Naive B cell (primary cell): ENCODE results near the gene BIK. TPM values are rescaled to one million over a fixed set of nuclear protein-coding genes. Genes with fewer than 3 reads are reported as not detected.

Experiments used
- ATAC-seq, 2 donors: fragments of 150-1000 bp; cut with Tn5 transposase; 2 replicates each; pipeline ENCODE4 v1.10.0; 2021; ENCODE audit warnings: low read depth in 2 of 2, mild to moderate bottlenecking in 2 of 2, moderate library complexity in 2 of 2
- DNase-seq: peaks from one replicate; pipeline ENCODE4 v3.0.0; 2022
- H3K27ac Mint-ChIP-seq, 6 donors: one replicate each; pipeline ENCODE4 v1.8.0; 2020 to 2022; ENCODE audit warnings: mild to moderate bottlenecking in 6 of 6, mixed read lengths in 6 of 6, moderate library complexity in 5 of 6, inconsistent platforms in 2 of 6
- H3K27me3 Mint-ChIP-seq, 3 donors: one replicate each; pipeline ENCODE4 v1.8.0; 2021 to 2022; ENCODE audit warnings: mixed read lengths in 3 of 3, mild to moderate bottlenecking in 1 of 3
- H3K36me3 Mint-ChIP-seq, 2 donors: one replicate each; pipeline ENCODE4 v1.8.0; 2020 to 2022; ENCODE audit warnings: mixed read lengths in 2 of 2, inconsistent platforms in 1 of 2, mild to moderate bottlenecking in 1 of 2
- H3K4me1 Mint-ChIP-seq, 3 donors: one replicate each; pipeline ENCODE4 v1.8.0; 2020 to 2022; ENCODE audit warnings: mixed read lengths in 3 of 3, inconsistent platforms in 1 of 3, mild to moderate bottlenecking in 1 of 3, moderate library complexity in 1 of 3
- H3K4me3 Mint-ChIP-seq, 8 donors: one replicate each; pipeline ENCODE4 v1.8.0; 2020 to 2022; ENCODE audit warnings: mild to moderate bottlenecking in 8 of 8, mixed read lengths in 8 of 8, moderate library complexity in 8 of 8, inconsistent platforms in 2 of 8
- H3K9me3 Mint-ChIP-seq, 7 donors: one replicate each; pipeline ENCODE4 v1.8.0; 2020 to 2022; ENCODE audit warnings: mixed read lengths in 7 of 7, mild to moderate bottlenecking in 5 of 7, inconsistent platforms in 2 of 7, moderate library complexity in 1 of 7
- polyA plus RNA-seq, 6 donors: library from polyadenylated mRNA; unstranded; fragments of 300-500 nt; fragmentation: Illumina TruSeq; gene quantifications; one replicate each; pipeline ENCODE4 v1.2.3, GENCODE V29; 2021; ENCODE audit warnings: low read depth in 6 of 6

BIK gene, protein sequence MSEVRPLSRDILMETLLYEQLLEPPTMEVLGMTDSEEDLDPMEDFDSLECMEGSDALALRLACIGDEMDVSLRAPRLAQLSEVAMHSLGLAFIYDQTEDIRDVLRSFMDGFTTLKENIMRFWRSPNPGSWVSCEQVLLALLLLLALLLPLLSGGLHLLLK
- polyA plus RNA-seq, result under 1 TPM in 3 of 6 donors, not detected in 3; 0.49 to 0.86 (median 0.78) TPM

DNA sequence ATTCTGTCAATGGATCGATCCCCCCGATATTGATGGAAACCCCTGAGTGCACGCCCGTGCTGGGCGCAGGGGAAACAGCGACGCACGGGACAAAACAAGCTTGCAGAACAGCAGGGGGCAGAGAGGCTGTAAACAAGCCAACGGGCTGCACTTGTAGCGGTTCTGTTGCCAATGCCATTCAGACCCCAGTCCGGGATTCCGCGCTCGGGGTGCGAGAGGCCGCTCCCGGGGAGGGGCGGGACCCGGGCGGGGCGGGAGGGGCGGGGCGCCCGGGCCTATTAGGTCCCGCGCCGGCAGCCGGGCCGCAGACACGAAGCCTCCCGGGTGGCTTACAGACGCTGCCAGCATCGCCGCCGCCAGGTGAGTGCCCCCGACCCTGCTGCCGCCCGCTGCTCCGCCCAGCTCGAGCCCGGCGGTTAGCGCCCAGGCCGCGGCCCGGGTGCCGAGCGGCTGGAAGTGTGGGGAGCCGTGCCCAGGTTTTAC is at the start of gene BIK:
Gene BIK (plus strand): TSS at position 307 of the 483 bp plus-strand sequence. CDS start 13,273 bp downstream, outside the sequence.
- ATAC-seq (peak; percentile 59 to 62), DNase-seq (peak; percentile 35)
- Mint-ChIP-seq H3K27ac (no peak within 1 kb of the TSS), H3K4me3 (peak within 1 kb of the TSS; percentile 70 to 90 (median 86)), H3K27me3 (peaks cover 33 to 66% (median 37%) of the 10 kb centered on the region in 3 donors), H3K9me3 (no peaks in the 10 kb centered on the region), H3K4me1 (peaks cover 9 to 17% (median 17%) of the 10 kb centered on the region in 3 donors), H3K36me3 (no peaks in the 10 kb centered on the region)

- Mint-ChIP-seq H3K4me3 (no peak overlapping the region), H3K27ac (no peak overlapping the region), H3K9me3 (no peaks in the 10 kb centered on the region), H3K27me3 (no peaks in the 10 kb centered on the region), H3K36me3 (peaks cover 5 to 8% of the 10 kb centered on the region in 2 donors), H3K4me1 (no peaks in the 10 kb centered on the region)
- ATAC-seq (no peak), DNase-seq (no peak)
These were observed 44.4 kb upstream of the BIK start for GRCh38 chr22:43066134-43066533.

DNA sequence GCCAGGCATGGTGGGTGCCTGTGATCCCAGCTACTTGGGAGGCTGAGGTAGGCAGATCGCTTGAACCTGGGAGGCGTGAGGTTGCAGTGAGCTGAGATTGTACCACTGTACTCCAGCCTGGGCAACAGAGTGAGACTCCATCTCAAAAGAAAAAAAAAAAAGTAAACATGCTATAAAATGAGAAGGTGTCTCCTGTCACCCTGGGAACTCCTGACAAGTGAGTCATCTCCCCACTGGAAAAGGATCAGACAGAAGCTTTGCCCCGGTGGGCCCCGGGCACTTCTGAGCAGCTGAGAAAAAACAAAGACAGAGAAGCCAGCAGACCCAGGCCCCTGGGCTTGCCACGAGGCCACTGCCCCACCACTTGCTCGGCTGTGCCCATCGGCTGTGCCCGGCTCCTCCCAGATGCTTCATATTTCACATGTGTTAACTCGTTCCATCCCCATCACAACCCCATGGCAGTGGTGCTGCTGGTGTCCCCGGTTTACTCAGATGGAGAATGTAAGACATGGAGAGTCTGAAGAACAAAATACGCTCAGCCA is 43.6 kb upstream of the BIK start:
- H3K4me1 Mint-ChIP-seq, result no peaks in the 10 kb centered on the region
- no peaks in the 10 kb centered on the region for H3K9me3 Mint-ChIP-seq
- peaks cover 5 to 8% of the 10 kb centered on the region in 2 donors for H3K36me3 Mint-ChIP-seq
- H3K4me3 Mint-ChIP-seq, result no peak overlapping the region
- H3K27me3 Mint-ChIP-seq, result no peaks in the 10 kb centered on the region
- H3K27ac Mint-ChIP-seq, result peak overlapping the region in 1 of 6 donors; percentile 69
- no peak for ATAC-seq
- no peak for DNase-seq

GRCh38 chr22:43077121-43077877 is 33.3 kb upstream of the BIK start:
- no peak overlapping the region for H3K4me3 Mint-ChIP-seq
- no peak overlapping the region for H3K27ac Mint-ChIP-seq
- ATAC-seq (no peak), DNase-seq (no peak)
- peaks cover 0 to 7% (median 6%) of the 10 kb centered on the region in 3 donors for H3K4me1 Mint-ChIP-seq
- H3K36me3 Mint-ChIP-seq, result no peaks in the 10 kb centered on the region
- H3K9me3 Mint-ChIP-seq, result no peaks in the 10 kb centered on the region
- no peaks in the 10 kb centered on the region for H3K27me3 Mint-ChIP-seq

- Mint-ChIP-seq H3K9me3 (no peaks in the 10 kb centered on the region), H3K4me3 (peak overlapping the region in 1 of 8 donors; percentile 24), H3K36me3 (no peaks in the 10 kb centered on the region), H3K27me3 (no peaks in the 10 kb centered on the region), H3K27ac (no peak overlapping the region), H3K4me1 (peaks cover 0 to 7% (median 6%) of the 10 kb centered on the region in 3 donors)
- no peak for ATAC-seq
- no peak for DNase-seq
These were observed 32.0 kb upstream of the BIK start for GRCh38 chr22:43078522-43078921.

- ATAC-seq (no peak), DNase-seq (no peak)
- Mint-ChIP-seq H3K4me3 (no peak overlapping the region), H3K27ac (no peak overlapping the region), H3K9me3 (no peaks in the 10 kb centered on the region), H3K4me1 (peaks cover 0 to 7% (median 6%) of the 10 kb centered on the region in 3 donors), H3K36me3 (no peaks in the 10 kb centered on the region), H3K27me3 (no peaks in the 10 kb centered on the region)
These were observed 30.8 kb upstream of the BIK start for GRCh38 chr22:43079742-43080141.

- H3K4me3 Mint-ChIP-seq, result no peak overlapping the region
- H3K36me3 Mint-ChIP-seq, result peaks cover 0 to 5% of the 10 kb centered on the region in 2 donors
- DNase-seq (no peak), ATAC-seq (no peak)
- no peaks in the 10 kb centered on the region for H3K9me3 Mint-ChIP-seq
- peaks cover 0 to 7% (median 6%) of the 10 kb centered on the region in 3 donors for H3K4me1 Mint-ChIP-seq
- no peaks in the 10 kb centered on the region for H3K27me3 Mint-ChIP-seq
- peak overlapping the region in 1 of 6 donors; percentile 86 for H3K27ac Mint-ChIP-seq
These were observed 29.9 kb upstream of the BIK start for GRCh38 chr22:43080616-43081015.

- Mint-ChIP-seq H3K4me1 (peaks cover 5 to 14% (median 6%) of the 10 kb centered on the region in 3 donors), H3K27ac (no peak overlapping the region), H3K4me3 (no peak overlapping the region), H3K27me3 (no peaks in the 10 kb centered on the region), H3K9me3 (no peaks in the 10 kb centered on the region), H3K36me3 (peaks cover 0 to 6% of the 10 kb centered on the region in 2 donors)
- ATAC-seq (no peak), DNase-seq (no peak)
These were observed 28.6 kb upstream of the BIK start for GRCh38 chr22:43081968-43082367.

DNA sequence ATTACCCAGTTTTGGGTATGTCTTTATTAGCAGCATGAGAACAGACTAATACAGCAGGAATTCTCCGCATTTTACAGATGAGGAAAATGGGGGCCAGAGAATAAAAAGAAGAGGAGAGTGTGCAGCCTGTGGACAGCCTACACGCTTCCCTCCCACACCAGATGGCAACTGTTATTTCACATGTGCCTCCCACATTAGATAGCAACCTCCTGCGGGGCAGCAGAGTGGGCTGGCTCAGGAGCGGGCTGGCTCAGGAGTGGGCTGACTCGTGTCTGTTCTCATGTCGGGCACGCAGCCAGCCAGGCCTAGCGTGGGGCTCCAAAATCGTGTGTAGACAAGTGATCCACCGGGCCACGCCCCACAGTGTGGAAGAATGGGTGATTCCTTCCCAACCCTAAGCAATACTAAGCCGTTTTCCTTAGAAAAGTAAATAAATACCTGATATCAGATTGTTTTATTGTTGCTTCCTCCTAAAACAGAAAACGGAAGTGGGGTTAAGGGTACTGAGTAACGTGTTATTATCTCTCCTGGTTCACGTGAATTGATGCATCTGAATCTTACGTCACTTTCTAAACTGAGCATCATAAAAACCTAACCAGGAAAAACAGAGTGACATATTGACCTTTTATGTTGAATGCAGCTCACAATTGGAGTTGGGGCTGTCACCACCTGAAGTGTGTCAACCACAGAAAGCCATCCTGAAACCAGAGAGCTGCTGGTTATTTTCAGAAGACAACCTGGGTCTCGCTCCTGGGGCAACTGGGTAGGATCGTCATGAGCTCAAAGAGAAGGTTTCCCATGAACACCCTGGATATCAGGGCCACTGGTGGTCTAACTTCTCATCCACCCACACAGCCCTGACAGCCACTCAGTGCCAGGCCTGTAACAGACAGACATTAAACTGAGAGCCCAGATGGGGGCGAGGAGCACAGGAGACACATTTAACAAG is 24.6 kb upstream of the BIK start:
- Mint-ChIP-seq H3K36me3 (peaks cover 0 to 6% of the 10 kb centered on the region in 2 donors), H3K9me3 (no peaks in the 10 kb centered on the region), H3K4me3 (peak overlapping the region in 4 of 8 donors; percentile 5 to 63 (median 52)), H3K4me1 (peaks cover 12 to 17% (median 17%) of the 10 kb centered on the region in 3 donors), H3K27ac (peak overlapping the region in 1 of 6 donors; percentile 12), H3K27me3 (no peaks in the 10 kb centered on the region)
- ATAC-seq, result no peak
- DNase-seq, result no peak

GRCh38 chr22:43088627-43088983 is 21.9 kb upstream of the BIK start:
- H3K4me3 Mint-ChIP-seq, result peak overlapping the region; percentile 87 to 93 (median 88)
- no peak for ATAC-seq
- peaks cover 12 to 22% (median 17%) of the 10 kb centered on the region in 3 donors for H3K4me1 Mint-ChIP-seq
- no peaks in the 10 kb centered on the region for H3K27me3 Mint-ChIP-seq
- DNase-seq, result no peak
- peak overlapping the region in 3 of 6 donors; percentile 16 to 50 (median 49) for H3K27ac Mint-ChIP-seq
- H3K36me3 Mint-ChIP-seq, result peaks cover 0 to 6% of the 10 kb centered on the region in 2 donors
- no peaks in the 10 kb centered on the region for H3K9me3 Mint-ChIP-seq

DNA sequence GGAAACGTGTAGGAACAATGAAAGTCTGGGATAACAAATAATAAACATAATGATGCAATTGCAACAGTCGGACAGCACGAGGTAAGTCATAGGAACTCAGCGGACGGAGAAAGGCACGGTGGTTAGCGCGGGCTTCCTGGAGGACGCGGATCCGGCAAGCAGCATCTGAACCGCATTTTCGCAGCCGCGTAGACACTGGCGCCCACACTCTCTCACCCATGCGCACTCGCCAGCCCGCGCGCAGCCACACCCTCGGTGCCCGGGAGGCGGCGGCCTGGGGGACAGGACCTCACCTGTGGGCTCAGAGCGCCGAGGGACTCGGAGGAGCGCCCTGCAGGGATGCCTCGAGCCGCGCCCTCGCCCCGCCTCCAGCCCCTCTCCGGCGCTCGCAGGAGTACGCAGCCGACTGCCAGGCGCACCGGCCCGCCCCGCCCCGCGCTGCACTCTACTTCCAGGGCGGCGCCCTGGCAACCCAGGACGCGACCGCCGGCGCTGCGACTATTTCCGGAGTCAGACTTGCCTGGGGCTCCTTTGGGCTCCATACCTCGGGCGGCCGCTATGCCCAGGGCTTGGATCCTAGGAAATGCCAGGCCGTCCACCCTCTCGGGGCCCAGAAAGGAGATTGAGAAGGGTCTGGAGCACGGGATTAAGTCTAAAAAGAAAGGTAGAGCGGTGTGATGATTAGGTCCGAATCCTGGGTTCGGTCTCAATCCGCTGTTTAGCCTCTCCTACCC is 21.4 kb upstream of the BIK start, which contains the start of gene TTLL1:
Gene TTLL1 (minus strand): TSS at position 408 of the 734 bp plus-strand sequence. CDS start 13,805 bp downstream, outside the sequence.
- Mint-ChIP-seq H3K27me3 (no peaks in the 10 kb centered on the region), H3K9me3 (no peaks in the 10 kb centered on the region), H3K27ac (peak within 1 kb of the TSS in 5 of 6 donors; percentile 49 to 69 (median 59)), H3K36me3 (peaks cover 0 to 6% of the 10 kb centered on the region in 2 donors), H3K4me3 (peak within 1 kb of the TSS; percentile 87 to 93 (median 88)), H3K4me1 (peaks cover 12 to 22% (median 17%) of the 10 kb centered on the region in 3 donors)
- ATAC-seq (peak; percentile 93 to 94), DNase-seq (peak; percentile 84)

DNA sequence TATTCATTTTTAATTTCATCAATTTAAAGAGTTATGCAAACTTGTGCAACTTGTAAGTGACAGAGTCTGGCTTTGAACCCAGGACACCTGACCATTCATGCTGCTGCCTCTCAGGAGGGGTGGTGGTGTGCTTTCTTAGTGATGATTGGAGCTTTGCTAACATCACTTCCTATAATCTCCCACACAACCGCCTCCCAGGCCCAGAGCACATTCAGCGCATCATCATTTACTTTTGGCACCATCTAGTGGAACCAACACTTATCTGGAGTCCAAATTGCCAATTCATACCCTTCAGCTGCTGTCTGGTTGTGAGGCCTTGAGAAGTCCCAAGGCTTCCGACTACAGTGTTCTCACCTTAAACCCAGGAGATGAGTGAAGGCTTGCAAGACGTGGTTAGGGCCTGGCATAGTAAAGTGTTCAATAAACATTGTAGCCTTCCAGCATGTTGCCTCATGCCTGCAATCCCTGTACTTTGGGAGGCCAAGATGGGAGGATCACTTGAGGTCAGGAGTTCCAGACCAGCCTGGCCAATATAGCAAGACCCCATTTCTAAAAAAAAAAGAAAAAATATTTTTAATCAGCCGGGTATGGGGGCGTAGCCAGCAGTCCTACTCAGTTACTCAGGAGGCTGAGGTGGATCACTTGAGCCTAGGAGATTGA is 20.3 kb upstream of the BIK start:
- Mint-ChIP-seq H3K27me3 (no peaks in the 10 kb centered on the region), H3K4me3 (peak overlapping the region; percentile 38 to 86 (median 65)), H3K27ac (peak overlapping the region in 1 of 6 donors; percentile 42), H3K36me3 (peaks cover under 1 to 4% of the 10 kb centered on the region in 2 donors), H3K4me1 (peaks cover 12 to 22% (median 17%) of the 10 kb centered on the region in 3 donors), H3K9me3 (no peaks in the 10 kb centered on the region)
- DNase-seq (peak; percentile 30), ATAC-seq (peak; percentile 20 to 23)
